B cell (primary cell): ENCODE measurements around the gene MGAT2.

Experiments
- EZH2 ChIP-seq: IDR thresholded peaks from 2 replicates; pipeline ENCODE4 v1.6.1; 2012; ENCODE audit warnings: borderline replicate concordance, low read depth, mild to moderate bottlenecking, moderate library complexity, low read length; ENCODE audit not compliant: insufficient read depth, poor library complexity, severe bottlenecking
- TF ChIP-seq, protein P1 (sequence below): fragments of 200-600 bp; IDR thresholded peaks from one replicate; pipeline ENCODE4 v1.8.0; 2022; ENCODE audit warnings: antibody characterized with exemption, mild to moderate bottlenecking

- TF ChIP-seq, protein P1, sequence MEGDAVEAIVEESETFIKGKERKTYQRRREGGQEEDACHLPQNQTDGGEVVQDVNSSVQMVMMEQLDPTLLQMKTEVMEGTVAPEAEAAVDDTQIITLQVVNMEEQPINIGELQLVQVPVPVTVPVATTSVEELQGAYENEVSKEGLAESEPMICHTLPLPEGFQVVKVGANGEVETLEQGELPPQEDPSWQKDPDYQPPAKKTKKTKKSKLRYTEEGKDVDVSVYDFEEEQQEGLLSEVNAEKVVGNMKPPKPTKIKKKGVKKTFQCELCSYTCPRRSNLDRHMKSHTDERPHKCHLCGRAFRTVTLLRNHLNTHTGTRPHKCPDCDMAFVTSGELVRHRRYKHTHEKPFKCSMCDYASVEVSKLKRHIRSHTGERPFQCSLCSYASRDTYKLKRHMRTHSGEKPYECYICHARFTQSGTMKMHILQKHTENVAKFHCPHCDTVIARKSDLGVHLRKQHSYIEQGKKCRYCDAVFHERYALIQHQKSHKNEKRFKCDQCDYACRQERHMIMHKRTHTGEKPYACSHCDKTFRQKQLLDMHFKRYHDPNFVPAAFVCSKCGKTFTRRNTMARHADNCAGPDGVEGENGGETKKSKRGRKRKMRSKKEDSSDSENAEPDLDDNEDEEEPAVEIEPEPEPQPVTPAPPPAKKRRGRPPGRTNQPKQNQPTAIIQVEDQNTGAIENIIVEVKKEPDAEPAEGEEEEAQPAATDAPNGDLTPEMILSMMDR = no peak
- TF ChIP-seq EZH2 = no peak
Measured at GRCh38 chr14:49612251-49612650, 8.3 kb upstream of the MGAT2 start.
